Gastroesophageal sphincter (tissue), 4 donors: ENCODE measurements around the gene ARHGEF7. TPM values are rescaled to one million over a fixed set of nuclear protein-coding genes. Genes with fewer than 3 reads are reported as not detected.

Experiments used
- ATAC-seq: fragments of 150-250 bp; one replicate; pipeline ENCODE4 v1.9.1; 2016; ENCODE audit warnings: mild to moderate bottlenecking, moderate library complexity
- H3K27ac ChIP-seq, 4 donors: fragments of 200-600 bp; sonication (generic) in 3 of 4; 1 replicate in 3 of 4; 2 replicates in 1 of 4; pipeline ENCODE4 v1.5.1; 2016 to 2019
- H3K27me3 ChIP-seq: fragments of 200-600 bp; sonication (generic); one replicate; pipeline ENCODE4 v1.5.1; 2019
- H3K36me3 ChIP-seq, 2 donors: fragments of 200-600 bp; sonication (generic); one replicate each; pipeline ENCODE4 v1.5.1; 2019; ENCODE audit warnings: control low read depth in 1 of 2
- H3K4me1 ChIP-seq, 3 donors: fragments of 200-600 bp; sonication (generic); 1 replicate in 2 of 3; 2 replicates in 1 of 3; pipeline ENCODE4 v1.5.1; 2016 to 2019; ENCODE audit warnings: control low read depth in 2 of 3
- H3K4me3 ChIP-seq, 2 donors: fragments of 200-600 bp; sonication (generic); one replicate each; pipeline ENCODE4 v1.5.1; 2019; ENCODE audit warnings: mild to moderate bottlenecking in 1 of 2, moderate library complexity in 1 of 2
- H3K9me3 ChIP-seq, 3 donors: fragments of 200-600 bp; sonication (generic); one replicate each; pipeline ENCODE4 v1.5.1; 2017 to 2019; ENCODE audit warnings: control low read depth in 2 of 3
- CTCF ChIP-seq, 4 experiments: fragments of 200-600 bp in 2 of 4; fragments of 450-650 bp in 2 of 4; sonication (generic) in 1 of 4; IDR thresholded peaks; one replicate each; pipeline ENCODE4 v1.5.1; 2017 to 2019; ENCODE audit warnings: antibody characterized with exemption in 4 of 4, mild to moderate bottlenecking in 2 of 4, moderate library complexity in 2 of 4
- EP300 ChIP-seq: sonication (generic); formaldehyde crosslinking; IDR thresholded peaks from one replicate; pipeline ENCODE4 v1.6.1; 2017; ENCODE audit warnings: antibody characterized with exemption, mild to moderate bottlenecking
- POLR2A ChIP-seq, 2 donors: fragments of 450-650 bp; IDR thresholded peaks; one replicate each; pipeline ENCODE4 v1.6.1; 2017; ENCODE audit warnings: antibody characterized with exemption in 2 of 2, mild to moderate bottlenecking in 2 of 2, moderate library complexity in 1 of 2
- POLR2AphosphoS5 ChIP-seq: sonication (generic); formaldehyde crosslinking; IDR thresholded peaks from one replicate; pipeline ENCODE4 v1.6.1; 2017; ENCODE audit warnings: antibody characterized with exemption
- WGBS, 2 donors: methylation state at CpG; one replicate each; pipeline ENCODE4 v1.1.5; 2018; ENCODE audit warnings: low coverage in 1 of 2; 5-methylcytosine and 5-hydroxymethylcytosine counted together
- total RNA-seq, 4 donors: library from RNA; depleted of rRNA; stranded (reverse); fragments of >200 nt; gene quantifications; one replicate each; pipeline ENCODE4 v1.1.0, GENCODE V29; 2016

Gene ARHGEF7
- total RNA-seq, 4 donors from 2014 or later, result 23.3 to 78.6 (median 47.2) TPM

- 89 to 100% methylated on average over 1 to 3 of the region's 7 CpGs for WGBS, 2 donors
- Histone ChIP-seq H3K4me3 (no peak overlapping the region), H3K9me3 (no peaks in the 10 kb centered on the region), H3K27ac (no peak overlapping the region), H3K4me1 (peaks cover 0 to 17% (median 0%) of the 10 kb centered on the region in 3 donors), H3K27me3 (no peaks in the 10 kb centered on the region), H3K36me3 (peaks cover 0 to 42% of the 10 kb centered on the region in 2 donors)
- no peak for ATAC-seq
- TF ChIP-seq POLR2AphosphoS5 (no peak), POLR2A (IDR thresholded peaks at IDR 0.05) (no peak), CTCF (IDR thresholded peaks at IDR 0.05) (no peak), EP300 (no peak)
Measured at GRCh38 chr13:111232191-111232590, 117.1 kb downstream of the ARHGEF7 start.

GRCh38 chr13:111233080-111233479, 118.0 kb downstream of the ARHGEF7 start:
- no peak for ATAC-seq
- H3K9me3 ChIP-seq, result no peaks in the 10 kb centered on the region
- H3K4me3 ChIP-seq, result no peak overlapping the region
- WGBS, 2 donors, result 33 to 38% methylated on average over 1 of the region's 1 CpG
- no peak overlapping the region for H3K27ac ChIP-seq
- no peaks in the 10 kb centered on the region for H3K27me3 ChIP-seq
- peaks cover 0 to 17% (median 0%) of the 10 kb centered on the region in 3 donors for H3K4me1 ChIP-seq
- TF ChIP-seq POLR2A (IDR thresholded peaks at IDR 0.05) (no peak), CTCF (IDR thresholded peaks at IDR 0.05) (no peak), POLR2AphosphoS5 (no peak), EP300 (no peak)
- H3K36me3 ChIP-seq, result peaks cover 0 to 42% of the 10 kb centered on the region in 2 donors

GRCh38 chr13:111239764-111240670, 124.9 kb downstream of the ARHGEF7 start:
- no peak for ATAC-seq
- TF ChIP-seq EP300 (no peak), CTCF (IDR thresholded peaks at IDR 0.05) (no peak), POLR2AphosphoS5 (no peak), POLR2A (IDR thresholded peaks at IDR 0.05) (no peak)

GRCh38 chr13:111241006-111241755, 126.1 kb downstream of the ARHGEF7 start:
- 82% methylated on average over 5 to 9 of the region's 16 CpGs for WGBS, 2 donors
- ATAC-seq, result no peak
- Histone ChIP-seq H3K4me3 (no peak overlapping the region), H3K27ac (peak overlapping the region in 1 of 4 donors; percentile 34), H3K4me1 (no peaks in the 10 kb centered on the region), H3K27me3 (no peaks in the 10 kb centered on the region), H3K36me3 (peaks cover 0 to 53% of the 10 kb centered on the region in 2 donors), H3K9me3 (no peaks in the 10 kb centered on the region)
- no peak for TF ChIP-seq CTCF (IDR thresholded peaks at IDR 0.05)
- TF ChIP-seq POLR2A (IDR thresholded peaks at IDR 0.05), result no peak
- TF ChIP-seq POLR2AphosphoS5, result no peak
- no peak for TF ChIP-seq EP300

More at GRCh38 chr13:111239764-111240670, 124.9 kb downstream of the ARHGEF7 start:
- Histone ChIP-seq H3K4me1 (no peaks in the 10 kb centered on the region), H3K27me3 (no peaks in the 10 kb centered on the region), H3K9me3 (no peaks in the 10 kb centered on the region), H3K4me3 (no peak overlapping the region), H3K27ac (no peak overlapping the region), H3K36me3 (peaks cover 0 to 50% of the 10 kb centered on the region in 2 donors)
- WGBS, 2 donors, result 82 to 84% methylated on average over 12 to 15 of the region's 15 CpGs
